HepG2 (cell line): ENCODE data around the gene NADK2. TPM values are rescaled to one million over a fixed set of nuclear protein-coding genes. Genes with fewer than 3 reads are reported as not detected.

ENCODE experiments used
- CBX5 ChIP-seq: sonication (generic); formaldehyde crosslinking; IDR thresholded peaks from 2 replicates; pipeline ENCODE4 v1.4.0; 2020; ENCODE audit warnings: missing genetic modification reagents, borderline replicate concordance
- CEBPG ChIP-seq: IDR thresholded peaks from 2 replicates; pipeline ENCODE4 v1.6.1; 2016
- ELF1 ChIP-seq: sonication (generic); formaldehyde crosslinking; IDR thresholded peaks from 2 replicates; pipeline ENCODE4 v1.4.0; 2020; ENCODE audit warnings: missing genetic modification reagents
- FOXA1 ChIP-seq, 2 experiments: fragments of 450-650 bp in 1 of 2; sonication (generic) in 1 of 2; formaldehyde crosslinking in 1 of 2; IDR thresholded peaks; 2 replicates each; pipeline versions ENCODE4 v1.4.0 to v1.6.1; 2016 to 2020; ENCODE audit warnings: missing genetic modification reagents in 1 of 2
- KLF11 ChIP-seq: IDR thresholded peaks from 2 replicates; pipeline ENCODE4 v1.6.1; 2016; ENCODE audit warnings: missing compliant biosample characterization
- MEIS2 ChIP-seq: sonication (generic); formaldehyde crosslinking; IDR thresholded peaks from 2 replicates; pipeline ENCODE4 v1.9.0; 2021; ENCODE audit warnings: mild to moderate bottlenecking, missing genetic modification reagents
- MIER3 ChIP-seq: IDR thresholded peaks from 2 replicates; pipeline ENCODE4 v1.6.1; 2016; ENCODE audit warnings: missing compliant biosample characterization, borderline replicate concordance
- ZFP36 ChIP-seq: fragments of 150-350 bp; IDR thresholded peaks from 2 replicates; pipeline ENCODE4 v1.6.1; 2018; ENCODE audit warnings: borderline replicate concordance, low read length, low read depth; ENCODE audit not compliant: partially characterized antibody
- ZNF282 ChIP-seq: fragments of 450-650 bp; IDR thresholded peaks from 2 replicates; pipeline ENCODE4 v1.6.1; 2018; ENCODE audit not compliant: partially characterized antibody
- ZNF607 ChIP-seq: sonication (generic); formaldehyde crosslinking; IDR thresholded peaks from 2 replicates; pipeline ENCODE4 v1.5.1; 2020; ENCODE audit warnings: missing genetic modification reagents, mild to moderate bottlenecking, borderline replicate concordance
- ZNF792 ChIP-seq: IDR thresholded peaks from 2 replicates; pipeline ENCODE4 v1.6.1; 2016
- polyA plus RNA-seq, 8 experiments: library from polyadenylated mRNA; depleted of rRNA in 3 of 8; stranded (reverse) in 7 of 8; unstranded in 1 of 8; fragments of >200 nt; fragmentation: Illumina TruSeq in 4 of 8; extraction: Trizol in 4 of 8; gene quantifications; 2 replicates each; pipeline versions ENCODE4 v1.2.1 to v1.2.3, GENCODE V29; 2011 to 2016; ENCODE audit warnings: low read depth in 4 of 8, missing spikeins in 1 of 8, mixed read lengths in 1 of 8; ENCODE audit not compliant: insufficient read depth in 1 of 8
- total RNA-seq, 5 experiments: library from RNA; depleted of rRNA; stranded (reverse); fragments of >200 nt; fragmentation: Illumina TruSeq; extraction: Trizol; gene quantifications; 2 replicates each; pipeline ENCODE4 v1.2.3, GENCODE V29; 2016; ENCODE audit warnings: low read depth in 1 of 5
- TF ChIP-seq, protein P1 (sequence below): sonication (generic); formaldehyde crosslinking; conservative IDR thresholded peaks from 2 replicates; pipeline ENCODE4 v1.4.0; 2020; ENCODE audit warnings: mild to moderate bottlenecking, missing genetic modification reagents, moderate library complexity
- TF ChIP-seq, protein P2 (sequence below): sonication (generic); formaldehyde crosslinking; IDR thresholded peaks from 2 replicates; pipeline ENCODE4 v1.9.0; 2021; ENCODE audit warnings: missing genetic modification reagents, mild to moderate bottlenecking, borderline replicate concordance
- TF ChIP-seq, protein P3 (sequence below): sonication (generic); formaldehyde crosslinking; IDR thresholded peaks from 2 replicates; pipeline ENCODE4 v1.4.0; 2020; ENCODE audit warnings: missing genetic modification reagents
- TF ChIP-seq, protein P4 (sequence below): sonication (generic); formaldehyde crosslinking; IDR thresholded peaks from 2 replicates; pipeline ENCODE4 v1.4.0; 2020; ENCODE audit warnings: mild to moderate bottlenecking, missing genetic modification reagents
- TF ChIP-seq, protein P5 (sequence below): IDR thresholded peaks from 2 replicates; pipeline ENCODE4 v1.6.1; 2018; ENCODE audit warnings: missing genetic modification reagents

NADK2 gene
- total and polyA plus RNA-seq, 2 of the 13 experiments (the other 11 are each of a cell fraction or from before 2014, with no cell fraction given): 13.9 to 71.4 TPM

DNA sequence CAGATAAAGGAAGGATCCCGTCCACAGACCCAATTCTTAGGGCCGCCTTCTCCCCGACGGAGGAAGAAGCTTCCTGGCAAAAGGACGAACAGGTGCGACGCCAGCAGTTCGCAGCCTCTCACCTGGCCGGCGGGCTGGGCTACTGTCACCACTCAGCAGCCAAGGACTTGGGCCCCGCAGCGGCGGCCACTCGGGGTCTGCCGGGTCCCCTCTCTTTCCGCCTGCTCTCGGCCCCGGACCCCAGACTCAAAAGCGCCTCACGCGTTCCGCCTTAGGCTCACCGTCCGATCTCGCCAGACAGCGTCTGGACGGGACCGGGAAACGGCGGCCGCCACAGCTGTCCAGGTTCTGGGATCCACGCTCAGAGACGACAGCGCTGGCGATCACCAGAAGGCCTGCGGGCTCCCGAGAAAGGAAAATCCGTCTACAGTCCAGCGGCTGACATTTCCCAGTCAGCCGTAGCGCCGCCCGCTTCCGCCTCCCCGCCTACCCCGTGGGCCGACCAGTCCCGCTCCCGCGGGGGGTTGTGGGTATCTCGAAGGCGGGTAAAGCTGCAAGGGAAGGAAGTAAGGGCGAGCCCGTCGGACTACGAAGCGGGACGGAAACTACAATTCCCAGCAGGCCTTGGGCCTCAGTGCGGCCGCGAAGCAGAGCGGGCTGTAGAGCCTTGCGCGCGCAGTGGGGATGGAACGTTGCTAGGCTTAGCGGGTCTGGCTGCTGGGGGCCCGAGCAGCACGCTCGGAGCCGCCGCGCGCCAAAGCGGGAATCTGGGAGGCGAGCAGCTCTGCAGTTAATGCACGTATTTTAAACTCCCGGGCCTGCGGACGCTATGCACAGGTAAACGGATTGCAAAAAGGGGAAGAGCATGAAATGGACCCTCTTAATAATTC is 90.0 kb downstream of the NADK2 start, which contains the start of the genes LMBRD2 and SKP2 (continued):
- TF ChIP-seq, protein P1, sequence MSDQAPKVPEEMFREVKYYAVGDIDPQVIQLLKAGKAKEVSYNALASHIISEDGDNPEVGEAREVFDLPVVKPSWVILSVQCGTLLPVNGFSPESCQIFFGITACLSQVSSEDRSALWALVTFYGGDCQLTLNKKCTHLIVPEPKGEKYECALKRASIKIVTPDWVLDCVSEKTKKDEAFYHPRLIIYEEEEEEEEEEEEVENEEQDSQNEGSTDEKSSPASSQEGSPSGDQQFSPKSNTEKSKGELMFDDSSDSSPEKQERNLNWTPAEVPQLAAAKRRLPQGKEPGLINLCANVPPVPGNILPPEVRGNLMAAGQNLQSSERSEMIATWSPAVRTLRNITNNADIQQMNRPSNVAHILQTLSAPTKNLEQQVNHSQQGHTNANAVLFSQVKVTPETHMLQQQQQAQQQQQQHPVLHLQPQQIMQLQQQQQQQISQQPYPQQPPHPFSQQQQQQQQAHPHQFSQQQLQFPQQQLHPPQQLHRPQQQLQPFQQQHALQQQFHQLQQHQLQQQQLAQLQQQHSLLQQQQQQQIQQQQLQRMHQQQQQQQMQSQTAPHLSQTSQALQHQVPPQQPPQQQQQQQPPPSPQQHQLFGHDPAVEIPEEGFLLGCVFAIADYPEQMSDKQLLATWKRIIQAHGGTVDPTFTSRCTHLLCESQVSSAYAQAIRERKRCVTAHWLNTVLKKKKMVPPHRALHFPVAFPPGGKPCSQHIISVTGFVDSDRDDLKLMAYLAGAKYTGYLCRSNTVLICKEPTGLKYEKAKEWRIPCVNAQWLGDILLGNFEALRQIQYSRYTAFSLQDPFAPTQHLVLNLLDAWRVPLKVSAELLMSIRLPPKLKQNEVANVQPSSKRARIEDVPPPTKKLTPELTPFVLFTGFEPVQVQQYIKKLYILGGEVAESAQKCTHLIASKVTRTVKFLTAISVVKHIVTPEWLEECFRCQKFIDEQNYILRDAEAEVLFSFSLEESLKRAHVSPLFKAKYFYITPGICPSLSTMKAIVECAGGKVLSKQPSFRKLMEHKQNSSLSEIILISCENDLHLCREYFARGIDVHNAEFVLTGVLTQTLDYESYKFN: peak; percentile 54
- TF ChIP-seq MIER3 (CRISPR knock-in tag) (peak; percentile 73; the same call in 1 of the 2 replicates), ZNF792 (CRISPR knock-in tag) (peak; percentile 79), ZNF282 (no peak), MEIS2 (CRISPR knock-in tag) (no peak), CBX5 (peak; percentile 73; the same call in 1 of the 2 replicates), CEBPG (CRISPR knock-in tag) (no peak), FOXA1 (IDR thresholded peaks at IDR 0.05) (no peak), FOXA1 (CRISPR knock-in tag; IDR thresholded peaks at IDR 0.05) (no peak), ZFP36 (no peak), KLF11 (CRISPR knock-in tag) (peak; percentile 54; the same call in 1 of the 2 replicates), ZNF607 (CRISPR knock-in tag) (peak; percentile 83), ELF1 (CRISPR knock-in tag) (peak; percentile 99)
- TF ChIP-seq, protein P2, sequence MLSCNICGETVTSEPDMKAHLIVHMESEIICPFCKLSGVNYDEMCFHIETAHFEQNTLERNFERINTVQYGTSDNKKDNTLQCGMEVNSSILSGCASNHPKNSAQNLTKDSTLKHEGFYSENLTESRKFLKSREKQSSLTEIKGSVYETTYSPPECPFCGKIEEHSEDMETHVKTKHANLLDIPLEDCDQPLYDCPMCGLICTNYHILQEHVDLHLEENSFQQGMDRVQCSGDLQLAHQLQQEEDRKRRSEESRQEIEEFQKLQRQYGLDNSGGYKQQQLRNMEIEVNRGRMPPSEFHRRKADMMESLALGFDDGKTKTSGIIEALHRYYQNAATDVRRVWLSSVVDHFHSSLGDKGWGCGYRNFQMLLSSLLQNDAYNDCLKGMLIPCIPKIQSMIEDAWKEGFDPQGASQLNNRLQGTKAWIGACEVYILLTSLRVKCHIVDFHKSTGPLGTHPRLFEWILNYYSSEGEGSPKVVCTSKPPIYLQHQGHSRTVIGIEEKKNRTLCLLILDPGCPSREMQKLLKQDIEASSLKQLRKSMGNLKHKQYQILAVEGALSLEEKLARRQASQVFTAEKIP (CRISPR knock-in tag): no peak
- TF ChIP-seq, protein P3, sequence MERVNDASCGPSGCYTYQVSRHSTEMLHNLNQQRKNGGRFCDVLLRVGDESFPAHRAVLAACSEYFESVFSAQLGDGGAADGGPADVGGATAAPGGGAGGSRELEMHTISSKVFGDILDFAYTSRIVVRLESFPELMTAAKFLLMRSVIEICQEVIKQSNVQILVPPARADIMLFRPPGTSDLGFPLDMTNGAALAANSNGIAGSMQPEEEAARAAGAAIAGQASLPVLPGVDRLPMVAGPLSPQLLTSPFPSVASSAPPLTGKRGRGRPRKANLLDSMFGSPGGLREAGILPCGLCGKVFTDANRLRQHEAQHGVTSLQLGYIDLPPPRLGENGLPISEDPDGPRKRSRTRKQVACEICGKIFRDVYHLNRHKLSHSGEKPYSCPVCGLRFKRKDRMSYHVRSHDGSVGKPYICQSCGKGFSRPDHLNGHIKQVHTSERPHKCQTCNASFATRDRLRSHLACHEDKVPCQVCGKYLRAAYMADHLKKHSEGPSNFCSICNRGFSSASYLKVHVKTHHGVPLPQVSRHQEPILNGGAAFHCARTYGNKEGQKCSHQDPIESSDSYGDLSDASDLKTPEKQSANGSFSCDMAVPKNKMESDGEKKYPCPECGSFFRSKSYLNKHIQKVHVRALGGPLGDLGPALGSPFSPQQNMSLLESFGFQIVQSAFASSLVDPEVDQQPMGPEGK (CRISPR knock-in tag): peak; percentile 78
- TF ChIP-seq, protein P4, sequence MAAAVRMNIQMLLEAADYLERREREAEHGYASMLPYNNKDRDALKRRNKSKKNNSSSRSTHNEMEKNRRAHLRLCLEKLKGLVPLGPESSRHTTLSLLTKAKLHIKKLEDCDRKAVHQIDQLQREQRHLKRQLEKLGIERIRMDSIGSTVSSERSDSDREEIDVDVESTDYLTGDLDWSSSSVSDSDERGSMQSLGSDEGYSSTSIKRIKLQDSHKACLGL: peak; percentile 85
- TF ChIP-seq, protein P5, sequence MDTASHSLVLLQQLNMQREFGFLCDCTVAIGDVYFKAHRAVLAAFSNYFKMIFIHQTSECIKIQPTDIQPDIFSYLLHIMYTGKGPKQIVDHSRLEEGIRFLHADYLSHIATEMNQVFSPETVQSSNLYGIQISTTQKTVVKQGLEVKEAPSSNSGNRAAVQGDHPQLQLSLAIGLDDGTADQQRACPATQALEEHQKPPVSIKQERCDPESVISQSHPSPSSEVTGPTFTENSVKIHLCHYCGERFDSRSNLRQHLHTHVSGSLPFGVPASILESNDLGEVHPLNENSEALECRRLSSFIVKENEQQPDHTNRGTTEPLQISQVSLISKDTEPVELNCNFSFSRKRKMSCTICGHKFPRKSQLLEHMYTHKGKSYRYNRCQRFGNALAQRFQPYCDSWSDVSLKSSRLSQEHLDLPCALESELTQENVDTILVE: 0 out of 2 replicates have a peak, but pooled peaks have one; percentile 29
